ENCODE results near the gene CABP1. TPM values are rescaled to one million over a fixed set of nuclear protein-coding genes. Genes with fewer than 3 reads are reported as not detected.

CABP1 gene
- total and polyA plus RNA-seq, 4 experiments from 2014 or later = not detected

DNA sequence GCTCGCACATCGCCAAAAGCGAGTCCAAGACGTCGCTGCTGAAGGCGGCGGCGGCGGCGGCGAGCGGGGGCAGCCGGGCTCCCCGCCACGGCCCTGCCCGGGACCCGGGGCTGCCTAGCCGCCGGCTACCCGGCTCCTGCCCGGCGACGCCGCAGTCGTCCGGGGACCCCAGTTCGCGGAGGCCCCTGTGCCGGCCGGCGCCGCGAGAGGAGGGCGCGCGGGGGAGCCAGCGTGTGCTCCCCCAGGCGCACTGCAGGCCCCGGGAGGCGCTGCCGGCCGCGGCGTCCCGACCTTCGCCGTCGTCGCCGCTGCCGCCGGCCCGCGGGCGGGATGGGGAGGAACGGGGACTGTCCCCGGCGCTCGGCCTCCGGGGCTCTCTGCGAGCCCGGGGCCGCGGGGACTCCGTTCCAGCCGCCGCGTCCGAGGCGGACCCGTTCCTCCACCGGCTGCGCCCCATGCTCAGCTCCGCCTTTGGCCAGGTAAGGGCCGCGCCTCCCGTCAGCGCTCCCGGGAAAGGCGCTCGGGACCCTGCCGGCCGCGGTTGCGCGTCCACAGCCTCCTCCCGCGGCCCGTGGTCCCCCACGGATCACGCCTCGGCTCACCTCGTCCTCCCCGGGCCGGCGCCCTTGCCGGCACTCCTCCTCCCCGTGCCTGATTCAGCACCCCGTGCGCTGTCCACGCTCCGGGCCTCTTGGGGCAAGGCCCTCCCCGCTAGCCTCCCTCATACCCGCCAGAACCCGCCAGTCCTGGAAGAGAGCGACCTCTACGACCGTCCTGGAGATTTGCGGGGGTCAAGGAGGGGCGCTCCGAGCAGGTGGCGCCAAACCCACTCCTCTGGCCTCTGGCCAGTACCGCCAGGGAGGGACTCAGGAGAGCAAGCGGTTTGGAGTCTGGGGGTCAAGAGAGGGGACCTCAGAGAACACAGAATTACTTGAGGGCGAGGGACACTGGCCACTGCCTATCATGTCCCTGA lies 721 bp downstream of the CABP1 start:
- ChIA-PET CTCF (ENCODE audit: partially characterized antibody) (interaction anchor here (2.6 kb wide), 1 partner anchor 8 kb away, joined by 12 read pairs; no protein-coding TSS in a partner anchor), POLR2A (ENCODE audit: partially characterized antibody) (interaction anchor here (1.0 to 1.4 kb wide), 2 partner anchors 46 to 70 kb away, joined by 3 to 4 read pairs; partner anchors contain the start of gene MLEC)
- no peak overlapping the region for H3K27ac ChIP-seq (ENCODE audit: low read depth, low read length)
- H3K9me3 ChIP-seq (ENCODE audit: control insufficient read depth in 1 of 2, low read length in 2 of 2) = no peaks in the 10 kb centered on the region
- peak; percentile 46 to 67 (median 57) for DNase-seq
- Mint-ChIP-seq H3K4me3 (peak overlapping the region; percentile 67 to 89 (median 78)), H3K4me1 (peaks cover 0 to 13% (median 5%) of the 10 kb centered on the region in 4 donors), H3K27ac (peak overlapping the region in 1 of 7 donors; percentile 21), H3K9me3 (peaks cover 0 to 3% (median 0%) of the 10 kb centered on the region in 8 donors), H3K36me3 (no peaks in the 10 kb centered on the region), H3K27me3 (peaks cover 37 to 44% of the 10 kb centered on the region in 2 donors)
- H3K27me3 ChIP-seq (ENCODE audit: insufficient read depth, low read length) = peaks cover 31% of the 10 kb centered on the region
- peaks cover 8% of the 10 kb centered on the region for H3K4me1 ChIP-seq (ENCODE audit: insufficient read depth, low read length)
- intact Hi-C loops (cut with micrococcal nuclease) = no loop called here
- H3K36me3 ChIP-seq (ENCODE audit: insufficient read depth, low read length) = no peaks in the 10 kb centered on the region
- peak overlapping the region in 1 of 2 donors; percentile 22 for H3K4me3 ChIP-seq (ENCODE audit: low read length in 2 of 2)

DNA sequence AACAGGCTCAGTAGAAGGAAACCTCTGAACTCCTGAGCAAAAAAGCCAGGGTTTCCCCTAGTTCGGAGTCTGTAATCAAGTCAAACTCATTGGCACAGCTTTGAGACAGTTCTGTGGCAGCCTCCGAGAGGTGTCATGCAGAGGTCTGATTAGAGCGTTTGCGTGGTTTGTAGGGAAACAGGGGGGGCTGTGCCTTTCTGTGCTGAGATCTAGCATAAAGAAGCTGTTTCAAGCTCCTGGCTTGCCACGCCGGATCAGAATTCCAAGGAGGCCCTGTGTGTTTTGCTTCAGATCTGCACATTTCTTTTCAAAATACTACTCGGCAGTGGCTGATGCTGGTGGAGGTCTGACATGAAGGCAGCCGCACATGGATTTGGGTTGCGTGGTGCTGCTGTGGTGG lies 1.7 kb downstream of the CABP1 start:
- intact Hi-C loops (cut with micrococcal nuclease) = no loop called here
- H3K9me3 Mint-ChIP-seq = peaks cover 0 to 1% (median 0%) of the 10 kb centered on the region in 8 donors
- peaks cover 40 to 47% of the 10 kb centered on the region in 2 donors for H3K27me3 Mint-ChIP-seq
- CTCF ChIA-PET (ENCODE audit: partially characterized antibody) = no interaction called here
- peaks cover 33% of the 10 kb centered on the region for H3K27me3 ChIP-seq (ENCODE audit: insufficient read depth, low read length)
- no peaks in the 10 kb centered on the region for H3K36me3 Mint-ChIP-seq
- no peaks in the 10 kb centered on the region for H3K9me3 ChIP-seq (ENCODE audit: control insufficient read depth in 1 of 2, low read length in 2 of 2)
- peaks cover 2 to 18% (median 9%) of the 10 kb centered on the region in 4 donors for H3K4me1 Mint-ChIP-seq
- peak overlapping the region in 2 of 7 donors; percentile 7 to 37 for H3K27ac Mint-ChIP-seq
- POLR2A ChIA-PET (ENCODE audit: partially characterized antibody) = interaction anchor here (1.4 kb wide), 1 partner anchor 45 kb away, joined by 4 read pairs; the partner anchor contains the start of gene MLEC
- H3K36me3 ChIP-seq (ENCODE audit: insufficient read depth, low read length) = no peaks in the 10 kb centered on the region
- peak overlapping the region; percentile 28 to 89 (median 62) for H3K4me3 Mint-ChIP-seq
- no peak overlapping the region for H3K27ac ChIP-seq (ENCODE audit: low read depth, low read length)
- no peak for DNase-seq
- H3K4me3 ChIP-seq (ENCODE audit: low read length in 2 of 2) = no peak overlapping the region
- peaks cover 8% of the 10 kb centered on the region for H3K4me1 ChIP-seq (ENCODE audit: insufficient read depth, low read length)

DNA sequence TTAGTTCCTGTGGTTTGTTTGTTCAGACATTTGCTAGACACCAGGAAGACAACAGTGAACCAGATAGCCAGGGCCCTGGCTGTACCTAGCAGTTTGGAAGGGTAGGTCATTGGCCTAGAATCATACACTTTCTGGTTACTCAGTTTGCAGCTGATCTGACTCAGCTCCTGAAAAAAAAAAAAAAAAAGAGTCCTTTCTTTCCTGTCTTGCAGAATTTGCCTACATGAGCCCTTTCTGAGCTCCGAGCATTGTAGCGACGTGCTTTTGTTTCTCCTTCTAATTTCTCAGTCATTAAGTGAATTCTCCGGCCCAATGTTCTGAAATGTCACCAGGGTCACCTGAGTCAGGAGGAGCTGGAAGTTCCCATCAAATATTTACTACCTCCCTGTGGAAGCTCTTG lies 2.4 kb downstream of the CABP1 start:
- Mint-ChIP-seq H3K27ac (no peak overlapping the region), H3K36me3 (no peaks in the 10 kb centered on the region), H3K27me3 (peaks cover 40 to 47% of the 10 kb centered on the region in 2 donors), H3K4me1 (peaks cover 3 to 18% (median 10%) of the 10 kb centered on the region in 4 donors), H3K9me3 (peaks cover 0 to 1% (median 0%) of the 10 kb centered on the region in 8 donors), H3K4me3 (peak overlapping the region in 6 of 8 donors; percentile 17 to 46 (median 28))
- no peak for DNase-seq
- Histone ChIP-seq H3K4me3 (ENCODE audit: low read length in 2 of 2) (no peak overlapping the region), H3K27ac (ENCODE audit: low read depth, low read length) (no peak overlapping the region), H3K36me3 (ENCODE audit: insufficient read depth, low read length) (no peaks in the 10 kb centered on the region), H3K4me1 (ENCODE audit: insufficient read depth, low read length) (peaks cover 8% of the 10 kb centered on the region), H3K9me3 (ENCODE audit: control insufficient read depth in 1 of 2, low read length in 2 of 2) (no peaks in the 10 kb centered on the region), H3K27me3 (ENCODE audit: insufficient read depth, low read length) (peaks cover 33% of the 10 kb centered on the region)
- CTCF ChIA-PET (ENCODE audit: partially characterized antibody) = interaction anchor here (0.6 to 10.4 kb wide), 3 partner anchors 60 to 679 kb away, joined by 4 to 110 read pairs (median 5); partner anchors contain the start of gene POP5
- POLR2A ChIA-PET (ENCODE audit: partially characterized antibody) = no interaction called here
- intact Hi-C loops (cut with micrococcal nuclease) = no loop called here

DNA sequence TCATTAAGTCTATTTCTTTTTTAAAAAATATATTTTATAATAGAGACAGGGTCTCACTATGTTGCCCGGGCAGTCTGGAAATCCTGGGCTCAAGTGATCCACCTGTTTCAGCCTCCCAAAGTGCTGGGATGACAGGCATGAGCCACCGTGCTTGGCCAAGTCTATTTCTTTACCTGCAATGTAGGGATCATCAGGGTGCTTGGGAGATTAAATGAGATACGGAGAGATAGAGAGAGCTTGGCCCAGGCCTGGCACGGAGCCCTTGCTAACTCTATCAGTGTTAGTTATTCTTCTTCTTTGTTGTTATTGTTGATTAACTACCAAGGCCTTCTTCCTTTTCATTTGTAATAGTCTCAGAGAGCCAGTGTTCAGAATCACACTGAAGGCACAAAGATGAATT lies 3.1 kb downstream of the CABP1 start:
- Histone ChIP-seq H3K4me3 (ENCODE audit: low read length in 2 of 2) (no peak overlapping the region), H3K36me3 (ENCODE audit: insufficient read depth, low read length) (no peaks in the 10 kb centered on the region), H3K9me3 (ENCODE audit: control insufficient read depth in 1 of 2, low read length in 2 of 2) (no peaks in the 10 kb centered on the region), H3K27me3 (ENCODE audit: insufficient read depth, low read length) (peaks cover 33% of the 10 kb centered on the region), H3K27ac (ENCODE audit: low read depth, low read length) (no peak overlapping the region), H3K4me1 (ENCODE audit: insufficient read depth, low read length) (peaks cover 8% of the 10 kb centered on the region)
- intact Hi-C loops (cut with micrococcal nuclease) = no loop called here
- Mint-ChIP-seq H3K36me3 (no peaks in the 10 kb centered on the region), H3K9me3 (peaks cover 0 to 1% (median 0%) of the 10 kb centered on the region in 8 donors), H3K27me3 (peaks cover 42 to 50% of the 10 kb centered on the region in 2 donors), H3K4me1 (peaks cover 3 to 18% (median 10%) of the 10 kb centered on the region in 4 donors), H3K27ac (no peak overlapping the region), H3K4me3 (no peak overlapping the region)
- ChIA-PET CTCF (ENCODE audit: partially characterized antibody) (interaction anchor here (0.6 to 10.4 kb wide), 4 partner anchors 61 to 678 kb away, joined by 4 to 115 read pairs (median 88); partner anchors contain the start of genes POP5 and UNC119B), POLR2A (ENCODE audit: partially characterized antibody) (no interaction called here)
- no peak for DNase-seq

DNA sequence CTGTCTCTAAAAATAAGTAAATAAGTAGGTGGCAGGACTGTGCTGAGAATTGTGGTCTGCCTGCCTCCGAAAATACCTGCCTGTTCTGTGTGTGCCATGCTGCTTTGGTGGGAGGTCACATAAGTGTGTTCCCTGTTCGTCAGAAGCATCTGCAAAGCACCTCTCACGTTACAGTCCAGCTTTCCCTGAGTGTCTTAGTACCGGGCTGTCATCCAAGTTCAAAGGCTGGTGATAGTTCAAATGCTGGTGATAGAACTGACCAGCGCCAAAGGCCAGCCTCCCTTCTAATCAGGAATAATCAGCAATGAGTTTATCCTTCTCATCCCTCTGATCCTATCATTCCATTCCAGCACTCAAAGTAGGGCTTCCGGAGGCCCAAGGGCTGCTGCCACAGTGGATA lies 5.6 kb downstream of the CABP1 start:
- ChIA-PET POLR2A (ENCODE audit: partially characterized antibody) (no interaction called here), CTCF (ENCODE audit: partially characterized antibody) (interaction anchor here (0.6 to 10.4 kb wide), 23 partner anchors 9 to 464 kb away, joined by 3 to 115 read pairs (median 4); partner anchors contain the start of genes ACADS, MLEC, POP5 and UNC119B)
- no peak overlapping the region for H3K4me3 Mint-ChIP-seq
- H3K4me1 Mint-ChIP-seq = peaks cover 8 to 22% (median 15%) of the 10 kb centered on the region in 4 donors
- intact Hi-C loops (cut with micrococcal nuclease) = loop anchor here (5.0 kb wide), 1 partner anchor 451 kb away; no protein-coding TSS in a partner anchor
- Histone ChIP-seq H3K27ac (ENCODE audit: low read depth, low read length) (no peak overlapping the region), H3K27me3 (ENCODE audit: insufficient read depth, low read length) (peaks cover 40% of the 10 kb centered on the region), H3K9me3 (ENCODE audit: control insufficient read depth in 1 of 2, low read length in 2 of 2) (no peaks in the 10 kb centered on the region), H3K4me1 (ENCODE audit: insufficient read depth, low read length) (peaks cover 17% of the 10 kb centered on the region), H3K4me3 (ENCODE audit: low read length in 2 of 2) (no peak overlapping the region), H3K36me3 (ENCODE audit: insufficient read depth, low read length) (no peaks in the 10 kb centered on the region)
- no peaks in the 10 kb centered on the region for H3K36me3 Mint-ChIP-seq
- peaks cover 49 to 60% of the 10 kb centered on the region in 2 donors for H3K27me3 Mint-ChIP-seq
- H3K9me3 Mint-ChIP-seq = peaks cover 0 to 1% (median 0%) of the 10 kb centered on the region in 8 donors
- H3K27ac Mint-ChIP-seq = no peak overlapping the region
- no peak for DNase-seq

DNA sequence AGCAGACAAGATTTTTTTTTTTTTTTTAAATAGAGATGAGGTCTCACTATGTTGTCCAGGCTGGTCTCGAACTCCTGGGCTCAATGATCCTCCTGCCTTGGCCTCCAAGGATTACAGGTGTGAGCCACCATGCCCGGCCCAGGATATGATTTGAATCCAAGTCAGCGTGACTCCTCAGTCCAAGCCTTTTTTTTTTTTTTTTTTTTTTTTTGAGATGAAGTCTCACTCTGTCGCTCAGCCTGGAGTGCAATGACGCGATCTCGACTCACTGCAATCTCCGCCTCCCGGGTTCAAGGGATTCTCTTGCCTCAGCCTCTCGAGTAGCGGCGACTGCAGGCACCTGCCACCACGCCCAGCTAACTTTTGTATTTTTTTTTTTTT lies 6.9 kb downstream of the CABP1 start:
- no peaks in the 10 kb centered on the region for H3K36me3 ChIP-seq (ENCODE audit: insufficient read depth, low read length)
- Mint-ChIP-seq H3K27ac (peak overlapping the region in 1 of 7 donors; percentile 55), H3K9me3 (no peaks in the 10 kb centered on the region), H3K4me3 (no peak overlapping the region), H3K4me1 (peaks cover 8 to 15% (median 11%) of the 10 kb centered on the region in 4 donors), H3K27me3 (peaks cover 41 to 51% of the 10 kb centered on the region in 2 donors), H3K36me3 (no peaks in the 10 kb centered on the region)
- no peak overlapping the region for H3K4me3 ChIP-seq (ENCODE audit: low read length in 2 of 2)
- intact Hi-C loops (cut with micrococcal nuclease) = loop anchor here (1.0 to 5.0 kb wide), 4 partner anchors 67 to 463 kb away; no protein-coding TSS in a partner anchor
- no peaks in the 10 kb centered on the region for H3K9me3 ChIP-seq (ENCODE audit: control insufficient read depth in 1 of 2, low read length in 2 of 2)
- no peak overlapping the region for H3K27ac ChIP-seq (ENCODE audit: low read depth, low read length)
- H3K27me3 ChIP-seq (ENCODE audit: insufficient read depth, low read length) = peaks cover 32% of the 10 kb centered on the region
- H3K4me1 ChIP-seq (ENCODE audit: insufficient read depth, low read length) = peaks cover 9% of the 10 kb centered on the region
- DNase-seq = no peak
- ChIA-PET POLR2A (ENCODE audit: partially characterized antibody) (interaction anchor here (1.2 kb wide), 1 partner anchor 66 kb away, joined by 3 read pairs; the partner anchor contains the start of gene POP5), CTCF (ENCODE audit: partially characterized antibody) (interaction anchor here (0.9 to 10.4 kb wide), 28 partner anchors 11 to 510 kb away, joined by 3 to 115 read pairs (median 6); partner anchors contain the start of genes COX6A1, POP5 and UNC119B)

Measured in CD4-positive, alpha-beta memory T cell (primary cell).